Retinal pigment epithelial cell (primary cell): ENCODE data around the gene FOLR1.

Experiments used
- DNase-seq: peaks from one replicate; pipeline ENCODE4 v3.0.0-alpha.2; 2010; ENCODE audit warnings: low read depth
- H3K4me3 ChIP-seq: 2 replicates; pipeline ENCODE4 v1.5.1; 2011; ENCODE audit warnings: mild to moderate bottlenecking, low read length, control low read depth, moderate library complexity
- TF ChIP-seq, protein P1 (sequence below): conservative IDR thresholded peaks from 2 replicates; pipeline ENCODE4 v1.5.1; 2011; ENCODE audit warnings: low read depth, low read length, control low read depth, inconsistent platforms

The FOLR1 gene

GRCh38 chr11:72235351-72236057 is 43.6 kb downstream of the FOLR1 start:
- TF ChIP-seq, protein P1, sequence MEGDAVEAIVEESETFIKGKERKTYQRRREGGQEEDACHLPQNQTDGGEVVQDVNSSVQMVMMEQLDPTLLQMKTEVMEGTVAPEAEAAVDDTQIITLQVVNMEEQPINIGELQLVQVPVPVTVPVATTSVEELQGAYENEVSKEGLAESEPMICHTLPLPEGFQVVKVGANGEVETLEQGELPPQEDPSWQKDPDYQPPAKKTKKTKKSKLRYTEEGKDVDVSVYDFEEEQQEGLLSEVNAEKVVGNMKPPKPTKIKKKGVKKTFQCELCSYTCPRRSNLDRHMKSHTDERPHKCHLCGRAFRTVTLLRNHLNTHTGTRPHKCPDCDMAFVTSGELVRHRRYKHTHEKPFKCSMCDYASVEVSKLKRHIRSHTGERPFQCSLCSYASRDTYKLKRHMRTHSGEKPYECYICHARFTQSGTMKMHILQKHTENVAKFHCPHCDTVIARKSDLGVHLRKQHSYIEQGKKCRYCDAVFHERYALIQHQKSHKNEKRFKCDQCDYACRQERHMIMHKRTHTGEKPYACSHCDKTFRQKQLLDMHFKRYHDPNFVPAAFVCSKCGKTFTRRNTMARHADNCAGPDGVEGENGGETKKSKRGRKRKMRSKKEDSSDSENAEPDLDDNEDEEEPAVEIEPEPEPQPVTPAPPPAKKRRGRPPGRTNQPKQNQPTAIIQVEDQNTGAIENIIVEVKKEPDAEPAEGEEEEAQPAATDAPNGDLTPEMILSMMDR, result no peak
- no peak for DNase-seq

GRCh38 chr11:72236083-72236697 is 44.2 kb downstream of the FOLR1 start:
- TF ChIP-seq, protein P1, result no peak

More at GRCh38 chr11:72235351-72236057, 43.6 kb downstream of the FOLR1 start:
- no peak overlapping the region for H3K4me3 ChIP-seq

GRCh38 chr11:72236774-72237111 is 44.8 kb downstream of the FOLR1 start:
- TF ChIP-seq, protein P1, result no peak
- H3K4me3 ChIP-seq, result no peak overlapping the region
- no peak for DNase-seq

More at GRCh38 chr11:72236083-72236697, 44.2 kb downstream of the FOLR1 start:
- DNase-seq, result no peak
- no peak overlapping the region for H3K4me3 ChIP-seq

GRCh38 chr11:72237112-72237931 is 45.4 kb downstream of the FOLR1 start:
- TF ChIP-seq, protein P1, result no peak
- no peak for DNase-seq
- H3K4me3 ChIP-seq, result no peak overlapping the region

- peak; percentile 26 for DNase-seq
- H3K4me3 ChIP-seq, result no peak overlapping the region
- TF ChIP-seq, protein P1, result peak; percentile 92
These were observed 46.1 kb downstream of the FOLR1 start for GRCh38 chr11:72238040-72238450.

DNA sequence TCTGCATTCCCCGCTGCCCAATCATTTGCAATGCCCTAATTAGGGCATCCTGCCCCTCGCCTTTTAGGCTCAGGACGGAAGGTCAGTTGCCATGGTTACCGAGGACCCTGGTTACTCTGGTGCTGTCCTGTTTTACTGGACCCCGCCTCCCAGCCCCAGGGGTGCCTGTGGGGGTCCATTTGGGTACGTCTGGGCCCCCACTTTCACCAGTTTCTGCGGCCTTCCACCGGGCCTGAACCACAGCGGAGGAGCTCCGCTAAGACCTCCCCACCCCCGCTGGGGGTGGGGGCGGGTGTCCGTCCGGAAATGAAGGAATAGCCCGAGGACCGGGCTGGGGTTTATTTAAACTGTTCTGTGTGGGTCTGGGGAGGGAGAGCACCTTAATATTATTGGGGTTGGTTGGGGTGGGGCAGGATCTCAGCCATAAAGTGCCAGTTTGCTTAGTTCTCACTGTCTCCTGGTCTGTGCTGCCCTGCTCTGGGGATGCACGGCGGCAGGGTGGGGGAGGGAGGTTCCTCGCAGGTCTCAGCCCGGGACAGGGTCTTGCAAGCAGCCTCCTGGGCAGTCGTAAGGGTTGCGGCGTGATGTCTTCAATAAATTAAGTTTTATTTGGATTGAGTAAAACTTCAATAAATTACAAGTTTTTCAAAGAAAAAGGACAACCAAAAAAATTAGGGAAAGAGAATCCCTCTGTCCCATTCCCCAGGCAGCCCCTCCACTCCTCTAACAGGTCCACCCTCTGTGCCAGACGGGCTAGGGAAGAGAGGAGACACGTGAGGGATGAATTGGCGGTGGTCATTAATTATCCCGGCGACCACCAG is 46.8 kb downstream of the FOLR1 start:
- DNase-seq, result no peak
- TF ChIP-seq, protein P1, result no peak
- H3K4me3 ChIP-seq, result no peak overlapping the region
